ENCODE data around the gene SLC22A16. TPM values are rescaled to one million over a fixed set of nuclear protein-coding genes. Genes with fewer than 3 reads are reported as not detected.

Gene SLC22A16
- total RNA-seq, 1 experiment from 2014 or later: not detected

DNA sequence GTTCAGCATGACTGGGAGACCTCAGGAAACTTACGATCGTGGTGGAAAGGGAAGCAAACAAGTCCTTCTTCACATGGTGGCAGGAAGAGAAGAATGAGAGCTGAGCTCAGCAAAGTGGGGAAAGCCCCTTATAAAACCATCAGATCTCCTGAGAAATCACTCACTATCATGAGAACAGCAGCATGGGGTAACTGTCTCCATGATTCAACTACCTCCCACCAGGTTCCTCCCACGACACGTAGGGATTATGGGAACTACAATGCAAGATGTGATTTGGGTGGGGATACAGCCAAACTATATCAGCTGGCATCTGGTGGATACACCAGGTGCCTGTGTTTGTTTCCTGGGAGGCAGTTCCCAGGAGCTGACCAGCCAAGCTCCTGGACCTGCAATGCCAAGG is 65.9 kb downstream of the SLC22A16 start (continued):
- TF ChIP-seq, protein P1, sequence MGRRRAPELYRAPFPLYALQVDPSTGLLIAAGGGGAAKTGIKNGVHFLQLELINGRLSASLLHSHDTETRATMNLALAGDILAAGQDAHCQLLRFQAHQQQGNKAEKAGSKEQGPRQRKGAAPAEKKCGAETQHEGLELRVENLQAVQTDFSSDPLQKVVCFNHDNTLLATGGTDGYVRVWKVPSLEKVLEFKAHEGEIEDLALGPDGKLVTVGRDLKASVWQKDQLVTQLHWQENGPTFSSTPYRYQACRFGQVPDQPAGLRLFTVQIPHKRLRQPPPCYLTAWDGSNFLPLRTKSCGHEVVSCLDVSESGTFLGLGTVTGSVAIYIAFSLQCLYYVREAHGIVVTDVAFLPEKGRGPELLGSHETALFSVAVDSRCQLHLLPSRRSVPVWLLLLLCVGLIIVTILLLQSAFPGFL (CRISPR knock-in tag; IDR thresholded peaks at IDR 0.05; ENCODE audit: borderline replicate concordance): no peak
- TF ChIP-seq, protein P2, sequence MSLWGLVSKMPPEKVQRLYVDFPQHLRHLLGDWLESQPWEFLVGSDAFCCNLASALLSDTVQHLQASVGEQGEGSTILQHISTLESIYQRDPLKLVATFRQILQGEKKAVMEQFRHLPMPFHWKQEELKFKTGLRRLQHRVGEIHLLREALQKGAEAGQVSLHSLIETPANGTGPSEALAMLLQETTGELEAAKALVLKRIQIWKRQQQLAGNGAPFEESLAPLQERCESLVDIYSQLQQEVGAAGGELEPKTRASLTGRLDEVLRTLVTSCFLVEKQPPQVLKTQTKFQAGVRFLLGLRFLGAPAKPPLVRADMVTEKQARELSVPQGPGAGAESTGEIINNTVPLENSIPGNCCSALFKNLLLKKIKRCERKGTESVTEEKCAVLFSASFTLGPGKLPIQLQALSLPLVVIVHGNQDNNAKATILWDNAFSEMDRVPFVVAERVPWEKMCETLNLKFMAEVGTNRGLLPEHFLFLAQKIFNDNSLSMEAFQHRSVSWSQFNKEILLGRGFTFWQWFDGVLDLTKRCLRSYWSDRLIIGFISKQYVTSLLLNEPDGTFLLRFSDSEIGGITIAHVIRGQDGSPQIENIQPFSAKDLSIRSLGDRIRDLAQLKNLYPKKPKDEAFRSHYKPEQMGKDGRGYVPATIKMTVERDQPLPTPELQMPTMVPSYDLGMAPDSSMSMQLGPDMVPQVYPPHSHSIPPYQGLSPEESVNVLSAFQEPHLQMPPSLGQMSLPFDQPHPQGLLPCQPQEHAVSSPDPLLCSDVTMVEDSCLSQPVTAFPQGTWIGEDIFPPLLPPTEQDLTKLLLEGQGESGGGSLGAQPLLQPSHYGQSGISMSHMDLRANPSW (CRISPR knock-in tag; conservative IDR thresholded peaks at IDR 0.05; ENCODE audit: low read depth): no peak
- TF ChIP-seq, protein P3, sequence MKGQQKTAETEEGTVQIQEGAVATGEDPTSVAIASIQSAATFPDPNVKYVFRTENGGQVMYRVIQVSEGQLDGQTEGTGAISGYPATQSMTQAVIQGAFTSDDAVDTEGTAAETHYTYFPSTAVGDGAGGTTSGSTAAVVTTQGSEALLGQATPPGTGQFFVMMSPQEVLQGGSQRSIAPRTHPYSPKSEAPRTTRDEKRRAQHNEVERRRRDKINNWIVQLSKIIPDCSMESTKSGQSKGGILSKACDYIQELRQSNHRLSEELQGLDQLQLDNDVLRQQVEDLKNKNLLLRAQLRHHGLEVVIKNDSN (CRISPR knock-in tag; IDR thresholded peaks at IDR 0.05): no peak
- TF ChIP-seq ZNF423 (CRISPR knock-in tag; IDR thresholded peaks at IDR 0.05): no peak
- no peak for TF ChIP-seq NFATC4 (CRISPR knock-in tag; IDR thresholded peaks at IDR 0.05)
- TF ChIP-seq, protein P4, sequence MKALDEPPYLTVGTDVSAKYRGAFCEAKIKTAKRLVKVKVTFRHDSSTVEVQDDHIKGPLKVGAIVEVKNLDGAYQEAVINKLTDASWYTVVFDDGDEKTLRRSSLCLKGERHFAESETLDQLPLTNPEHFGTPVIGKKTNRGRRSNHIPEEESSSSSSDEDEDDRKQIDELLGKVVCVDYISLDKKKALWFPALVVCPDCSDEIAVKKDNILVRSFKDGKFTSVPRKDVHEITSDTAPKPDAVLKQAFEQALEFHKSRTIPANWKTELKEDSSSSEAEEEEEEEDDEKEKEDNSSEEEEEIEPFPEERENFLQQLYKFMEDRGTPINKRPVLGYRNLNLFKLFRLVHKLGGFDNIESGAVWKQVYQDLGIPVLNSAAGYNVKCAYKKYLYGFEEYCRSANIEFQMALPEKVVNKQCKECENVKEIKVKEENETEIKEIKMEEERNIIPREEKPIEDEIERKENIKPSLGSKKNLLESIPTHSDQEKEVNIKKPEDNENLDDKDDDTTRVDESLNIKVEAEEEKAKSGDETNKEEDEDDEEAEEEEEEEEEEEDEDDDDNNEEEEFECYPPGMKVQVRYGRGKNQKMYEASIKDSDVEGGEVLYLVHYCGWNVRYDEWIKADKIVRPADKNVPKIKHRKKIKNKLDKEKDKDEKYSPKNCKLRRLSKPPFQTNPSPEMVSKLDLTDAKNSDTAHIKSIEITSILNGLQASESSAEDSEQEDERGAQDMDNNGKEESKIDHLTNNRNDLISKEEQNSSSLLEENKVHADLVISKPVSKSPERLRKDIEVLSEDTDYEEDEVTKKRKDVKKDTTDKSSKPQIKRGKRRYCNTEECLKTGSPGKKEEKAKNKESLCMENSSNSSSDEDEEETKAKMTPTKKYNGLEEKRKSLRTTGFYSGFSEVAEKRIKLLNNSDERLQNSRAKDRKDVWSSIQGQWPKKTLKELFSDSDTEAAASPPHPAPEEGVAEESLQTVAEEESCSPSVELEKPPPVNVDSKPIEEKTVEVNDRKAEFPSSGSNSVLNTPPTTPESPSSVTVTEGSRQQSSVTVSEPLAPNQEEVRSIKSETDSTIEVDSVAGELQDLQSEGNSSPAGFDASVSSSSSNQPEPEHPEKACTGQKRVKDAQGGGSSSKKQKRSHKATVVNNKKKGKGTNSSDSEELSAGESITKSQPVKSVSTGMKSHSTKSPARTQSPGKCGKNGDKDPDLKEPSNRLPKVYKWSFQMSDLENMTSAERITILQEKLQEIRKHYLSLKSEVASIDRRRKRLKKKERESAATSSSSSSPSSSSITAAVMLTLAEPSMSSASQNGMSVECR (CRISPR knock-in tag; IDR thresholded peaks at IDR 0.05; ENCODE audit: borderline replicate concordance): no peak

DNA sequence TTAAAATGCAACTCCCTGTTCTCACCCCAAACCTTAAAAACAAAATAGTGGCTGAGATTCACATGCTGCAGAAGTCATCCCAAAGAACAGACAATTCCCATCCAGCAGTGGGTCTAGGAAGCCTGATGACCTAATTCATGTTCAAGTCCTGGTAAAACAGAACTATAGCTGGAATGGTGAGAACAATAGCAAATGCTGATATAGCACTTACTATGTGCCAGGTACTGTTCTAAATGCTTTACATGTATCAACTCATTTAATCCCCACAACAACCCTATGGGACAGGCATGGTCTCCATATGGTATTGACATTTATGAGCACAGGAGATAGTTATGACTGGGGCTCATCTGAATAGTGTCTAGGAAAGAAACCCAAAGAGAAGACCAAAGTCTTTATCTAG is 66.6 kb downstream of the SLC22A16 start:
- POLR2A ChIA-PET: no interaction called here
- H3K27ac Mint-ChIP-seq: no peak overlapping the region
- CTCF ChIA-PET: interaction anchor here (0.5 kb wide), 1 partner anchor 920 kb away, joined by 3 read pairs; no protein-coding TSS in a partner anchor
- no peak for DNase-seq (ENCODE audit: low spot score)
- no peaks in the 10 kb centered on the region; the same call in 1 of the 2 replicates for H3K9me3 Mint-ChIP-seq
- no peaks in the 10 kb centered on the region for H3K27me3 Mint-ChIP-seq (ENCODE audit: low read depth)
- H3K4me3 Mint-ChIP-seq: no peak overlapping the region
- no peaks in the 10 kb centered on the region for H3K4me1 Mint-ChIP-seq
- TF ChIP-seq, protein P5, sequence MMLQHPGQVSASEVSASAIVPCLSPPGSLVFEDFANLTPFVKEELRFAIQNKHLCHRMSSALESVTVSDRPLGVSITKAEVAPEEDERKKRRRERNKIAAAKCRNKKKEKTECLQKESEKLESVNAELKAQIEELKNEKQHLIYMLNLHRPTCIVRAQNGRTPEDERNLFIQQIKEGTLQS (CRISPR knock-in tag; conservative IDR thresholded peaks at IDR 0.05): no peak
- TF ChIP-seq, protein P6, sequence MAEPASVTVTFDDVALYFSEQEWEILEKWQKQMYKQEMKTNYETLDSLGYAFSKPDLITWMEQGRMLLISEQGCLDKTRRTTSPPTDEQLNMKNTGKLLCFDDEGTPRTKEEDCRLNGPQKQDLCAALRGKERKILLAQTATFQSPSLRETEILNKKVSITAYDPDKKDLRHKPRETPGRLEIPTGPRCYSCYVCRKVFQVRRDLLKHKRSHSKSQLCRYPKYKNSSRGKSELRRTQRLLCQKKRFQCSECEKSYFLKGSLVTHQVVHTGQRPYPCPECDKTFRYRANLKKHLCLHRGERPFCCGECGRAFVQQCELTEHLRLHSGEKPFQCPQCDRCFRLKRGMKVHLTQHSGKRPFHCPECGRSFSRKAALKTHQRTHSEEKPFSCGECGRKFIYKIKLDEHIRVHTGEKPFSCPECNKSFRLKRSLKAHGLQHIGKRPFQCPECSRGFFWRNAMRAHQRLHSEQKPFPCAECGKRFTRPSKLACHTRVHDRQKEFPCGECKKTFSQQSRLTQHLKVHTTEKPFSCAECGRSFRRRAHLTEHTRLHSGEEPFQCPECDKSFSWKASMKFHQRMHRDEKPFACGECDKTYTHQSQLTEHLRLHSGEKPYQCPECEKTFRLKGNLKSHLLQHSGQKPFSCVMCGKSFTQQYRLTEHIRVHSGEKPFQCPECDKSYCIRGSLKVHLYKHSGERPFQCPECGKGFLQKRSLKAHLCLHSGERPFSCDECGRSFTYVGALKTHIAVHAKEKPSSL (CRISPR knock-in tag; conservative IDR thresholded peaks at IDR 0.05): no peak
- TF ChIP-seq, protein P7, sequence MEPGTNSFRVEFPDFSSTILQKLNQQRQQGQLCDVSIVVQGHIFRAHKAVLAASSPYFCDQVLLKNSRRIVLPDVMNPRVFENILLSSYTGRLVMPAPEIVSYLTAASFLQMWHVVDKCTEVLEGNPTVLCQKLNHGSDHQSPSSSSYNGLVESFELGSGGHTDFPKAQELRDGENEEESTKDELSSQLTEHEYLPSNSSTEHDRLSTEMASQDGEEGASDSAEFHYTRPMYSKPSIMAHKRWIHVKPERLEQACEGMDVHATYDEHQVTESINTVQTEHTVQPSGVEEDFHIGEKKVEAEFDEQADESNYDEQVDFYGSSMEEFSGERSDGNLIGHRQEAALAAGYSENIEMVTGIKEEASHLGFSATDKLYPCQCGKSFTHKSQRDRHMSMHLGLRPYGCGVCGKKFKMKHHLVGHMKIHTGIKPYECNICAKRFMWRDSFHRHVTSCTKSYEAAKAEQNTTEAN (CRISPR knock-in tag; IDR thresholded peaks at IDR 0.05): no peak
- TF ChIP-seq NFE2L1 (CRISPR knock-in tag; IDR thresholded peaks at IDR 0.05): no peak
- TF ChIP-seq ZNF416 (CRISPR knock-in tag; IDR thresholded peaks at IDR 0.05): no peak
- no peak for TF ChIP-seq ZNF232 (CRISPR knock-in tag; IDR thresholded peaks at IDR 0.05)
- TF ChIP-seq, protein P1 (CRISPR knock-in tag; IDR thresholded peaks at IDR 0.05; ENCODE audit: borderline replicate concordance): no peak
- TF ChIP-seq, protein P8, sequence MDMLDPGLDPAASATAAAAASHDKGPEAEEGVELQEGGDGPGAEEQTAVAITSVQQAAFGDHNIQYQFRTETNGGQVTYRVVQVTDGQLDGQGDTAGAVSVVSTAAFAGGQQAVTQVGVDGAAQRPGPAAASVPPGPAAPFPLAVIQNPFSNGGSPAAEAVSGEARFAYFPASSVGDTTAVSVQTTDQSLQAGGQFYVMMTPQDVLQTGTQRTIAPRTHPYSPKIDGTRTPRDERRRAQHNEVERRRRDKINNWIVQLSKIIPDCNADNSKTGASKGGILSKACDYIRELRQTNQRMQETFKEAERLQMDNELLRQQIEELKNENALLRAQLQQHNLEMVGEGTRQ (CRISPR knock-in tag; IDR thresholded peaks at IDR 0.05): no peak
- TF ChIP-seq NR3C1 (CRISPR knock-in tag; conservative IDR thresholded peaks at IDR 0.05; ENCODE audit: low read depth): no peak
- no peak for TF ChIP-seq MYBL2 (CRISPR knock-in tag; IDR thresholded peaks at IDR 0.05)
- TF ChIP-seq, protein P9, sequence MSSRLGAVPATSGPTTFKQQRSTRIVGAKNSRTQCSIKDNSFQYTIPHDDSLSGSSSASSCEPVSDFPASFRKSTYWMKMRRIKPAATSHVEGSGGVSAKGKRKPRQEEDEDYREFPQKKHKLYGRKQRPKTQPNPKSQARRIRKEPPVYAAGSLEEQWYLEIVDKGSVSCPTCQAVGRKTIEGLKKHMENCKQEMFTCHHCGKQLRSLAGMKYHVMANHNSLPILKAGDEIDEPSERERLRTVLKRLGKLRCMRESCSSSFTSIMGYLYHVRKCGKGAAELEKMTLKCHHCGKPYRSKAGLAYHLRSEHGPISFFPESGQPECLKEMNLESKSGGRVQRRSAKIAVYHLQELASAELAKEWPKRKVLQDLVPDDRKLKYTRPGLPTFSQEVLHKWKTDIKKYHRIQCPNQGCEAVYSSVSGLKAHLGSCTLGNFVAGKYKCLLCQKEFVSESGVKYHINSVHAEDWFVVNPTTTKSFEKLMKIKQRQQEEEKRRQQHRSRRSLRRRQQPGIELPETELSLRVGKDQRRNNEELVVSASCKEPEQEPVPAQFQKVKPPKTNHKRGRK (CRISPR knock-in tag; IDR thresholded peaks at IDR 0.05; ENCODE audit: borderline replicate concordance): no peak
- no peak for TF ChIP-seq ZNF671 (CRISPR knock-in tag; IDR thresholded peaks at IDR 0.05)
- TF ChIP-seq CREB1 (CRISPR knock-in tag; IDR thresholded peaks at IDR 0.05): no peak
- no peak for TF ChIP-seq ZNF423 (CRISPR knock-in tag; IDR thresholded peaks at IDR 0.05)
- no peak for TF ChIP-seq SMAD3 (CRISPR knock-in tag; IDR thresholded peaks at IDR 0.05; ENCODE audit: borderline replicate concordance)
- no peak for ATAC-seq
- H3K36me3 Mint-ChIP-seq: no peaks in the 10 kb centered on the region
